ENCODE results near the gene CASP2.
"Not testable (repeated sequence)": the region's sequence is repeated elsewhere in the genome, so short reads cannot be mapped to it uniquely, and the experiment has no call there.

The CASP2 gene

GRCh38 chr7:143287935-143288826 lies at the start of gene CASP2:
Gene CASP2 (plus strand): TSS chr7:143288351. CDS start chr7:143288456, 105 bp downstream.
- DNase-seq, result peak; percentile 84

GRCh38 chr7:143239813-143240212 lies 48.3 kb upstream of the CASP2 start:
- DNase-seq, result no peak

GRCh38 chr7:143240291-143241168 lies 47.6 kb upstream of the CASP2 start:
- peak; percentile 37 for DNase-seq

- no peak for DNase-seq
Measured at GRCh38 chr7:143242306-143242705, 45.8 kb upstream of the CASP2 start.

GRCh38 chr7:143243111-143243510 lies 45.0 kb upstream of the CASP2 start:
- no peak for DNase-seq

GRCh38 chr7:143243614-143244013 lies 44.5 kb upstream of the CASP2 start:
- no peak for DNase-seq

- no peak for DNase-seq
Measured at GRCh38 chr7:143244321-143244720, 43.8 kb upstream of the CASP2 start.

- DNase-seq, result no peak
Measured at GRCh38 chr7:143245123-143245522, 43.0 kb upstream of the CASP2 start.

- no peak for DNase-seq
Measured at GRCh38 chr7:143247372-143247771, 40.8 kb upstream of the CASP2 start.

- no peak for DNase-seq
Measured at GRCh38 chr7:143248761-143249354, 39.3 kb upstream of the CASP2 start.

- no peak for DNase-seq
Measured at GRCh38 chr7:143250199-143250598, 38.0 kb upstream of the CASP2 start.

- DNase-seq, result no peak
Measured at GRCh38 chr7:143250822-143251221, 37.3 kb upstream of the CASP2 start.

- no peak for DNase-seq
Measured at GRCh38 chr7:143252006-143252405, 36.1 kb upstream of the CASP2 start.

- no peak for DNase-seq
Measured at GRCh38 chr7:143255564-143255963, 32.6 kb upstream of the CASP2 start.

- no peak for DNase-seq
Measured at GRCh38 chr7:143256325-143256724, 31.8 kb upstream of the CASP2 start.

- DNase-seq, result no peak
Measured at GRCh38 chr7:143256932-143257331, 31.2 kb upstream of the CASP2 start.

- DNase-seq, result no peak
Measured at GRCh38 chr7:143257501-143257900, 30.6 kb upstream of the CASP2 start.

- DNase-seq, result no peak
Measured at GRCh38 chr7:143258831-143259230, 29.3 kb upstream of the CASP2 start.

- no peak for DNase-seq
Measured at GRCh38 chr7:143259765-143260164, 28.4 kb upstream of the CASP2 start.

GRCh38 chr7:143261901-143262300 lies 26.2 kb upstream of the CASP2 start:
- DNase-seq, result no peak

GRCh38 chr7:143263266-143264195 lies 24.6 kb upstream of the CASP2 start, which contains the start of gene GSTK1:
Gene GSTK1 (plus strand): TSS chr7:143263441. CDS start chr7:143263514, 73 bp downstream.
- DNase-seq, result no peak

- DNase-seq, result not testable (repeated sequence)
Measured at GRCh38 chr7:143264196-143264568, 24.0 kb upstream of the CASP2 start.

All from NCI-H187 treated with DMSO at 0.1 percent for 48 hours (cell line).